Measurements from ENCODE around the gene LYZ.

LYZ gene

DNA sequence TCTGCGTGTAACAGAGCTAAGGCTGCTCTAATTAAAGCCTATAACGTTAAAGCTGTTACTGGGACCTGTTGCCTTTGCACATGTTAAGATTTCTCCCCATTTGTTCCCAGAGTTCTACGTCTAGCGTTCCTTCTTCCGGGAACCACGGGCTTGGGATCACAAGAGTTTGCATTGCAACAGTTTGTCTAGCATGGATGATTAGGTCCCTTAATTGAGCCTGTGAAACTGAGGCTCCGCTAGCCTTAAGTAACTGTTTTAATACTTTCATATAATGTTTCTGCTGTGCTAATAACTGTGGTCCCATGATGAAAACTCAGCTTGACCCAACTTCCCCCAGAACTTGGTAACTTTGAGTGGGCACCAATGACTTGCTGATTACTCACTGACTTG lies 16.7 kb upstream of the LYZ start:
- Mint-ChIP-seq H3K4me3 (peak overlapping the region; percentile 73 to 84), H3K4me1 (peaks cover 2 to 24% of the 10 kb centered on the region in 2 donors)
- no peak for ATAC-seq (replicated peaks)

GRCh38 chr12:69331909-69332684 lies 16.1 kb upstream of the LYZ start:
- DNase-seq: no peak
- H3K9me3 Mint-ChIP-seq: no peaks in the 10 kb centered on the region
- ATAC-seq (replicated peaks): no peak
- peak overlapping the region; percentile 17 to 18 for H3K4me3 Mint-ChIP-seq
- peaks cover 2 to 24% of the 10 kb centered on the region in 2 donors for H3K4me1 Mint-ChIP-seq
- peak overlapping the region; percentile 10 for H3K27ac Mint-ChIP-seq
- no peaks in the 10 kb centered on the region for H3K36me3 Mint-ChIP-seq
- no peaks in the 10 kb centered on the region for H3K27me3 Mint-ChIP-seq

More for the DNA sequence above, 16.7 kb upstream of the LYZ start:
- DNase-seq: no peak
- H3K27me3 Mint-ChIP-seq: no peaks in the 10 kb centered on the region
- no peaks in the 10 kb centered on the region for H3K9me3 Mint-ChIP-seq
- H3K27ac Mint-ChIP-seq: peak overlapping the region; percentile 57
- no peaks in the 10 kb centered on the region for H3K36me3 Mint-ChIP-seq

GRCh38 chr12:69332815-69333358 lies 15.3 kb upstream of the LYZ start:
- Mint-ChIP-seq H3K9me3 (no peaks in the 10 kb centered on the region), H3K4me1 (peaks cover 7 to 31% of the 10 kb centered on the region in 2 donors), H3K36me3 (no peaks in the 10 kb centered on the region), H3K4me3 (no peak overlapping the region), H3K27ac (no peak overlapping the region), H3K27me3 (no peaks in the 10 kb centered on the region)
- DNase-seq (no peak), ATAC-seq (replicated peaks) (no peak)

DNA sequence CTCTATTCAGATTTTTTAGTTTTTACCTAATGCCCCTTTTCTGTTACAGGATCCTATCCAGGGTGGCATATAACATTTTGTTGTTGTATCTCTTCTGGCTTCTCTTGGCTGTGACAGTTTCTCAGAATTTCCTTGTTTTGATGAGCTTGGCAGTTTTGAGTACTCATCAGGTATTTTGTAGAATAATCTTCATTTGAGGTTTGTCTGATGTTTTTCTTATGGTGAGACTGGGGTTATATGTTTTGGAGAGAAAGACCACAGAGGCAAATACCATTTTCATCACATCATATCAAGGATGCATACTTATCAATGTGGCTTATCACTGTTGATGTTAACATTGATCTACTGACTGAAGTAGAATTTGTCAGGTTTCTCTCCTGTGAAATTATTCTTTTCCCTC lies 14.0 kb upstream of the LYZ start:
- H3K27me3 Mint-ChIP-seq: no peaks in the 10 kb centered on the region
- H3K27ac Mint-ChIP-seq: no peak overlapping the region
- no peaks in the 10 kb centered on the region for H3K9me3 Mint-ChIP-seq
- no peaks in the 10 kb centered on the region for H3K36me3 Mint-ChIP-seq
- no peak overlapping the region for H3K4me3 Mint-ChIP-seq
- DNase-seq (no peak), ATAC-seq (replicated peaks) (no peak)
- peaks cover 9 to 41% of the 10 kb centered on the region in 2 donors for H3K4me1 Mint-ChIP-seq

DNA sequence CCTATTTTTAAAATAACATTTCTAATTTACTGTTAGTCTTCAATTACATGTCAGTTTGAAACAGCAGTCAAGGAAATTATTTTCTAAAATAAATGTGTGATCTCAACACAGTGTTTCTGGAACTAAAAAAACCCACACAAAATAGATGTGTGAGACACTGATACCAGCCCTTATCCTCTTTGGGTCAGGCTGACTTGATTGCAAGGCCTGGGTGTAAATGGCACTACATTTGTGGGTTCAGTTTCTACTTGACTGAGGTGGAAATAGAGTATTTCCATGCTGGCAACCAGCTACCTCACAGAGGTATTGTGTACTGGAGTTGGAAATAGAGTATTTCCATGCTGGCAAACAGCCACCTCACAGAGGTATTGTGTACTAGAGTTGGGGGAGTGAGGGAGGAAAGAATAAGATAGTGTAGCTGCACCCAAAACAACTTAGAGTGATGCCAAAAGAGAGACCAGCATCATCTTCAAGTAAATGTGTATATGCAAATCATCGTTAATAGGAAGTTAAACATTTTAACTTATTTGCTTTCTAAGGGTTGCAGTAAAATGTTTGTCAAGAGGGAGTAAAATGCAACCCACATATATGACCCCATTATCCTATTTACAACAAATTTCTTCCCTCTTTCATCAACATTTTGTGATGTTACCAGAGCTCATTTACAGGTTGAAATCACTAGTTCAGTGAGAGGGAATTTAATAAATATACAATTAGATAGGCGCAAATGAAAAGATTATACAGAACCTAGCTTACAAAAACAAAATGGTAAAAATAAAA lies 10.7 kb upstream of the LYZ start:
- no peak for DNase-seq
- Mint-ChIP-seq H3K4me1 (peaks cover 8 to 24% of the 10 kb centered on the region in 2 donors), H3K27ac (no peak overlapping the region), H3K9me3 (no peaks in the 10 kb centered on the region), H3K27me3 (no peaks in the 10 kb centered on the region), H3K4me3 (no peak overlapping the region), H3K36me3 (no peaks in the 10 kb centered on the region)
- peak; percentile 49 to 50 for ATAC-seq (replicated peaks)

DNA sequence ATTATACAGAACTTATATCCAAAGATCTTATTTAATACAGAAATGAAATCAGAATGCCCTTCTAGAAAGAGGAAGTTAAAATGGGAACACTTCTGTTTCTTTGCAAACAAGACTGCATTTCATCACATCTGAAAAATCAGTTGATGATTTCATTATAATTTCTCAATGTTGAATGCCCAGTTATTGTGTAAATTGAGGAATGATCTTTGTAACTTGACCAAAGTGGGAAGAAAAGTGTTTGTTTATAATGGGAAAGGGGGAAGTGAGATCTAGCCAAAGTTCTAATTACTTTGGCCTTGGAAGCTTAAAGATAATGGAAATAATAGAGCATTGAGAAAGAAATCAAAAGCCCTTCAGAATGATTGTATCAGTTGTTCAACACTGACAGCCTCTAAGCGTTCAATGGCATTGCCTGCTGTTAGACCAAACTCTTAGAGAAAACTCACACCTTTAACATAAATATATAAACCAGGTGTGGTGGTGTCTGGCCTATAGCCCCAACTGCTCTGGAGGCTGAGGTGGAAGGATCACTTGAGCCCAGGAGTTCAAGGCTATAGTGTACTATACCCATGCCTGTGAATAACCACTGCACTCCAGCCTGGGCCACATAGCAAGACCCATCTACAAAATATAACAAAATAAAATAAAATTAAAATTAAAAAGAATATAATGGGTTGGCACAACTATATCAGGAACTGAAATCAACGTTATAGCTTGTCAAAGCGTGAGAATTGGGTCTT lies 9.9 kb upstream of the LYZ start:
- H3K4me1 Mint-ChIP-seq: peaks cover 8 to 24% of the 10 kb centered on the region in 2 donors
- no peaks in the 10 kb centered on the region for H3K27me3 Mint-ChIP-seq
- H3K27ac Mint-ChIP-seq: no peak overlapping the region
- DNase-seq (no peak), ATAC-seq (replicated peaks) (peak; percentile 61 to 68)
- H3K36me3 Mint-ChIP-seq: no peaks in the 10 kb centered on the region
- no peak overlapping the region for H3K4me3 Mint-ChIP-seq
- no peaks in the 10 kb centered on the region for H3K9me3 Mint-ChIP-seq

DNA sequence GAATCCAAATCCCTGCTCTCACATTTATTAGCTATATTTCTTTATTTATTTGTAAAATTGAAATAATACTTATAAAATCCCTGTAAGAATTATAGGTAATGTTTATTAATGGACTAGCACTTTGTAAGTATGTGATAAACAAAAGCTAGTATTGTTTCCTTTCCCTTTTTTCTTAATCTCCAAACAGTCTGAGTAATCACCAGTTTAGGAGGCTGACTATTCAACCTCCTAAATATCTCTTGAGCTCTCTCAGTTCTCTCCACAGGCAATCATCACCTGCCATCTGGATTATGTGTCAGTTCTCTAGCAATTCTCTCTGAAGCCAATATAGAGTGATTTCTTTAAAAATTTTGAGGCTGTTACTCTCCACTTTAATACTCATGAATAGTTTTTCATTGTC lies 9.2 kb upstream of the LYZ start:
- H3K27me3 Mint-ChIP-seq: no peaks in the 10 kb centered on the region
- H3K36me3 Mint-ChIP-seq: no peaks in the 10 kb centered on the region
- peaks cover 8 to 24% of the 10 kb centered on the region in 2 donors for H3K4me1 Mint-ChIP-seq
- H3K27ac Mint-ChIP-seq: no peak overlapping the region
- H3K9me3 Mint-ChIP-seq: no peaks in the 10 kb centered on the region
- no peak overlapping the region for H3K4me3 Mint-ChIP-seq
- no peak for DNase-seq
- ATAC-seq (replicated peaks): no peak

DNA sequence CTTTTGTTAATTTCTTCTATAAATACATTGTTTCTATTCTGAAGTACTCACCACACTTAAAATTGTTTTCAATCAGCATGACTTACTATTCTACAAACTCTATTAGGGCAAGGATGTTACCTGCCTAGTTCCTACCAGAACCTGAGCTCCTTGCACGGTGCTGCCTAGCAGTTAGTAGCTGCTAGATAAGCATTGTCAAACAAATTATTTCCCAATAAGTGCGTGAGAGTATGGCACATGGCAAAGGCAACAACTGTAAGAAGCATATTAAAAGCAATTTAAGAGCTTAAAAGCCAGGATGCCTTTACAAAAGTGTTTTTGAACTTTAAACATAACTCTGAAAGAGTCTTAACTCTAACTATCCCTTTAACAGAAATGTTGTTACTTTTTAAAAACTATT lies 8.2 kb upstream of the LYZ start:
- Mint-ChIP-seq H3K4me3 (no peak overlapping the region), H3K27ac (no peak overlapping the region), H3K36me3 (no peaks in the 10 kb centered on the region), H3K4me1 (peaks cover 8 to 24% of the 10 kb centered on the region in 2 donors), H3K27me3 (no peaks in the 10 kb centered on the region), H3K9me3 (no peaks in the 10 kb centered on the region)
- DNase-seq (no peak), ATAC-seq (replicated peaks) (no peak)

DNA sequence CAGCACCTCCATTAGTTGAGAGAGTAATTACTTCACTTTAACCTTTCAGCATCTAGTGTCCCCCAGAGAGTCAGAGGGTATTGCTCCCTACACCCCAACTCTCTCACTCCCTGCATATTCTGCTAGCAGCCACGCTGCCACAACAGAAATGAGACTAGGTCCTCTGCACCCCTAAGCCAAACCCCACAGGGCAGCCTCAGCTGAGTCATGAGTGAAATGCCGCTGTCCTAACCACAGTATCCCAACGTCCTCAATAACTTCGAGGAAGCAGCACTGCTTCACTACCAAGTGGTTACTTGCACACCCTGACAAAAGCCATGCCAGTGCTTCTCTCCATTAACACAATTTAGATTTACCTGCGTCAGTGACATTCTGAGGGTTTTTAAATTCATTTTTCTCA lies 6.9 kb upstream of the LYZ start:
- H3K27me3 Mint-ChIP-seq: no peaks in the 10 kb centered on the region
- no peak for DNase-seq
- no peak overlapping the region for H3K4me3 Mint-ChIP-seq
- H3K4me1 Mint-ChIP-seq: peaks cover 8 to 24% of the 10 kb centered on the region in 2 donors
- no peaks in the 10 kb centered on the region for H3K36me3 Mint-ChIP-seq
- H3K9me3 Mint-ChIP-seq: no peaks in the 10 kb centered on the region
- no peak overlapping the region for H3K27ac Mint-ChIP-seq
- no peak for ATAC-seq (replicated peaks)

- no peak overlapping the region for H3K4me3 Mint-ChIP-seq
- no peak overlapping the region for H3K27ac Mint-ChIP-seq
- peaks cover 6 to 21% of the 10 kb centered on the region in 2 donors for H3K4me1 Mint-ChIP-seq
- no peaks in the 10 kb centered on the region for H3K36me3 Mint-ChIP-seq
- no peaks in the 10 kb centered on the region for H3K27me3 Mint-ChIP-seq
- no peaks in the 10 kb centered on the region for H3K9me3 Mint-ChIP-seq
- ATAC-seq (replicated peaks) (no peak), DNase-seq (no peak)
These were observed 5.8 kb upstream of the LYZ start for GRCh38 chr12:69342421-69342820.

GRCh38 chr12:69343357-69343756 lies 4.8 kb upstream of the LYZ start:
- Mint-ChIP-seq H3K4me1 (peaks cover 5 to 17% of the 10 kb centered on the region in 2 donors), H3K36me3 (no peaks in the 10 kb centered on the region), H3K27ac (no peak overlapping the region), H3K4me3 (no peak overlapping the region), H3K9me3 (no peaks in the 10 kb centered on the region), H3K27me3 (no peaks in the 10 kb centered on the region)
- ATAC-seq (replicated peaks) (no peak), DNase-seq (no peak)

GRCh38 chr12:69343885-69344612 lies 4.1 kb upstream of the LYZ start:
- DNase-seq: no peak
- Mint-ChIP-seq H3K4me1 (peaks cover 6 to 16% of the 10 kb centered on the region in 2 donors), H3K4me3 (no peak overlapping the region), H3K36me3 (no peaks in the 10 kb centered on the region), H3K9me3 (no peaks in the 10 kb centered on the region), H3K27me3 (no peaks in the 10 kb centered on the region), H3K27ac (no peak overlapping the region)
- ATAC-seq (replicated peaks): no peak

DNA sequence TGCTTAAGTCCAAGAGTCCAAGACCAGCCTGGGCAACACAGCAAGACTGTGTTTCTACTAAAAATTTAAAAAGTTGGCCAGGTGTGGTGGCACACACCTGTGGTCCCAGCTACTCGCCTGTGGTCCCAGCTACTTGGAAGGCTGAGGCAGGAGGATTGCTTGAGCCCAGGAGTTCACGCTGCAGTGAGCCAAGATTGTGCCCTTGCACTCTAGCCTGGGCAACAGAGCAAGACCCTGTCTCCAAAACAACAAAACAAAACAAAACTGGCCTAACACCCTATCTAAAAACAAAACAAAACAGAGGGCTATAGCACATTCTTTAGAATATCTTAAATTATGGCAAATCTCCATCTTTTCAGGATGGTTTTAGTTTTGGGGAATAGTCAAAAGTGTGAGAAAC lies 3.1 kb upstream of the LYZ start:
- Mint-ChIP-seq H3K4me1 (peaks cover 5 to 8% of the 10 kb centered on the region in 2 donors), H3K9me3 (no peaks in the 10 kb centered on the region), H3K27ac (no peak overlapping the region), H3K4me3 (no peak overlapping the region), H3K27me3 (no peaks in the 10 kb centered on the region), H3K36me3 (no peaks in the 10 kb centered on the region)
- ATAC-seq (replicated peaks): no peak
- no peak for DNase-seq

DNA sequence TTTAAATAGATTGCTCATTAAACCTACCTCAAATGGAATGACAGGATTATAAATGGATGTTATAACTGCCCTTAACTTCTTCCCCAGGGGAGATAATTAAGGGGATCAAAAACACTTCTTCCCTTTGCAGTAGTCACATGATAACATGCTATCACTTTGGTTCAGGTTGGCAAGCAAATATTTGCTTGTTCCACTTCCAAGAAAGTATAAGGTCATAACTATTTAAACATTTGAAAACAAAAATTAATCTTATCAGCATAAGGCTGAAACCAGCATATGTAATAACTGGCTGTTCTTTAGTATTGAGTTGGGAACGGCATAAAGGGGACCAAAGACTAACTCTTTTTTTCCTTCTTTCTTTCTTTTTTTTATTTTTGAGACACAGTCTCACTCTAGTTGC lies 2.4 kb upstream of the LYZ start:
- Mint-ChIP-seq H3K27me3 (no peaks in the 10 kb centered on the region), H3K27ac (no peak overlapping the region), H3K4me1 (peaks cover 5 to 8% of the 10 kb centered on the region in 2 donors), H3K36me3 (no peaks in the 10 kb centered on the region), H3K4me3 (no peak overlapping the region), H3K9me3 (no peaks in the 10 kb centered on the region)
- DNase-seq: no peak
- ATAC-seq (replicated peaks): no peak

Data from stimulated activated naive B cell treated with anti-CD40 and anti-IgM and Interleukin-4, amounts not matched to agents 10 μg/mL and 1 μg/mL and 100 μg/mL, for 72 hours (primary cell).